Anterior cingulate cortex (tissue), 58 donors: ENCODE data around the gene CDH22.
A peak's percentile ranks its signal among the peaks of the same experiment; 100 is the strongest.

Experiments
- DNase-seq, 58 donors: peaks; one replicate each; lab custom pipeline; 2025; lab: John Stamatoyannopoulos, UW

CDH22 gene

DNA sequence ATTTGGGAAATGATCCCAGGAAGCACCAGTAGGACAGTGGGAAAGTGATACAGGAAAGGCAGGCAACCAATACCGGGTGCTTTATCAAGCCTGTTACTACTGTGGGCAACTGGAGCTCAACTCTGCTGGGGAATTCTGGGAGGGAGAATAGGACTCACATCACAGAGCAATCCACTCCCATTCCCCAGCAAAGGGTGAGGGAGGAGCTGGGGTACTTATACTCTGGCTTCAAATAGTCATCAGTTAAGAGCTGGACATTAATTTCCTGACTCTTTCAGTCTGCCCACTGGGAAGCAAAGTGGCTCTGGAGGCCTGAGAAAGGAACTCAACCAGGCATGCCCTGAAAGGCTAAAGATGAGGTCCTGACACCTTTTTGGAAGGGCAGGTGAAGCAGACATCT, 17.5 kb upstream of the CDH22 start:
- no peak for DNase-seq

DNA sequence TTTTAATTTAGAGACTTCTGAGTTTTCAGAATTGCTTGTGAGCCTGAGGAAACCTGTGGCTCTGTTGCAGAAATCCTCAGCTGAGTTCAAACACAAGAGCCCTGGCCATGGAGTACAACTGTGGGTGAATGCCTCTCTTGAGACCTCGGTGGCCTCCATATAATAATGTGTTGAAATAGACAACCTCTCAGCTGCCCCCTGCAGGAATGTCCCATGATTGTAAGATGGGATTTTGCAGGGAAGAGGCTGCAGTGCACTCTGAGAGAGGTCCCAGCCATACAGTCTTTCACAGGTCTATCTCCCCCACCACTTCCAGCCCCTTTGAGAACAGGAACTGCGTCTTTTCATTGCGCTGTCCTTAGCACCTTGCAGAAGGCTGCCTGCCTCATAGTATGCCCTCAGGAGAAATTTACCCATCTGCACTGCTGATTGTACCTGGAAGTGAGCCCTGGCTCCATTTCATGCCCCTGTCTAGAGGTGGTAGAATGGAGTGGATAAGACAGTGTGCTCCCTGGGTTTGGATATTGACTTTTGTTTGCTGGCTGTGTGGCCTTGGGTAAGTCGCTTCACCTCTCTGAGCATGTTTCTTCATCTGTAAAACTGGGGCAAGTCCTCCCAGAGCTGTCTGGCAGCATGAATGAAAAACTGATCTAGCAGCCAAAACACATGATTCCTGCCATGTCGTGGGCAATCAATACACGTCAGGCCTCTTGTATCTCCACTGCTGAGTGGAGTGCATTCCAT, 16.8 kb upstream of the CDH22 start:
- DNase-seq = no peak

DNA sequence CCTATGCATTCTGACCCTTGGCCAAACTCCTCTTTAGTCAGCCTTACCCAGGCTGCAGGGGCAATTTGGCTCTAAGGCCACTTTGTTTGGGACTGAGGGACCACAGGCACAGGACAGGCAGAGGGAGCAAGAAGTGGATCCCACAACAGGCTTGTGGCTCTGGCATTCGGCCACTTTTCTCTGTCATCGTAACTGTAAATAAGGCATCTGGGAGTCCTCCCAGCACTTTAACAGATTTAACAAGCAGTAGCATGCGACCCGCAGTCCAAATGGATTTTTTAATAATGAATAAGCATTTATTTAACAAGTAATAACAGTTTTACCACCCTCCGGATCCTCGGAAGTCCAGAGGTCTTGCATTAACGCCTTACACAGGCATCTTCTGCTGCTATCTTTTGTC, 16.1 kb upstream of the CDH22 start:
- DNase-seq = no peak

DNA sequence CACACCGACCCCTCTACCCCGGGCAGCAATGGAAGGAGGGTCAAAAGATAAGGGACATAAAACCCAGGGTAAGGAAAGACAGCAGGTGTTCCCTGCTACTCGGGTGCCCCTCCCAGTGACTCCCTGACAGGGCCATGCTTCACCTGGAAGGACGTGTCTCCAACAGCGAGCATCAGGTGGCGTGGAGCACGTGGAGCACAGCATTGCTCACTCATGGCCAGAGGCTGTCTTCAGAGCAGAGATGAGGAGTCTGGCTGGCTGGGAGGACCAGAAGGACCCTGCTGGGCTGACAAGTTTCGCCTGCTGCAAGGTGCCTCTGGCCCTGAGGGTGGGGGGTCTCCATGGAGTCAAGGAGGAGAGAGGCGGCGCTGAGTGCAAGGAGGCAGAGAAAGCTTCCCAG, 15.3 kb upstream of the CDH22 start:
- DNase-seq = no peak

DNA sequence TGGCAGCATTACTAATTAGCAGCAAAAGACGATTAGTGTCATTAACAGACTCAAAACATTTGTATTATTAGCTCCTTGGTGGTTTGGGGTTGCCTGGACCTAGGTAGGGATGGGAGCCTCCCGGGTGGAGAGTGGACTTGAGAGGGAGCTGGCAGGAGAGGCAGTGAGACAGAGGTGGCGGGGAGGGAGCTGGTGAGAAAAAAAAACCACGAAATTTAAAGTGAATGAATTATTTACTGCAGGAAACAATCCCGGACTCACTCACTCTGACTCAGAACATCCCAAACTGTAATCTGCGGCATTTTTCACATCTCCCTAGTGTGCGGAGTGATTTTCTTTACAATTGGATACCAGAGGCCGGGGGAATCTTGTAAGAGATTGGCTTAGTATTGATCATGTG, 14.3 kb upstream of the CDH22 start:
- DNase-seq = no peak

DNA sequence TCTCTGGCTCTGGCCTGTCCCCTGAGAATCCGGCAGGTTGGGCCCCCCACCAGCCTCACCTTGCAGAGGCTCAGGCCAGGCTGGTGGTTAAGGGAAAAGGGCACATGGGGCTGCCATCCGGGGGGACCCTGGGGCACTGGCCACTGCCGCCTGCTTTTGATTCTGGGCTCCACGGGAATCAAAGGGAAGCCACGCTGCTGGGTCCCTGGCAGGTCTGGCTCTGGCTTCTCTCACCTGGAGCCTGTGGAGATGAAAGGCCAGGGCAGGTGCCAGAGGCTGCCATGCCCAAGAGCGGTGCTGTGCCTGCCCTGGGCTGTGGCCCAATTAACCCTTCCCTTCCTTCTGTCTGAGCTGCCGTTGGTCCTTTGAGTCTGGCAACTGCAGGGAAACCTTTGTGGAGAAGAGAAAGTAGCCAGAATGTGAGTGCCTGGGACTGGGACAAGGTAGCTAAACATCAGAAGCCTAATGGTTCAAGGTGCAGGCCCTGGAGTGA, 9.4 kb upstream of the CDH22 start:
- no peak for DNase-seq

DNA sequence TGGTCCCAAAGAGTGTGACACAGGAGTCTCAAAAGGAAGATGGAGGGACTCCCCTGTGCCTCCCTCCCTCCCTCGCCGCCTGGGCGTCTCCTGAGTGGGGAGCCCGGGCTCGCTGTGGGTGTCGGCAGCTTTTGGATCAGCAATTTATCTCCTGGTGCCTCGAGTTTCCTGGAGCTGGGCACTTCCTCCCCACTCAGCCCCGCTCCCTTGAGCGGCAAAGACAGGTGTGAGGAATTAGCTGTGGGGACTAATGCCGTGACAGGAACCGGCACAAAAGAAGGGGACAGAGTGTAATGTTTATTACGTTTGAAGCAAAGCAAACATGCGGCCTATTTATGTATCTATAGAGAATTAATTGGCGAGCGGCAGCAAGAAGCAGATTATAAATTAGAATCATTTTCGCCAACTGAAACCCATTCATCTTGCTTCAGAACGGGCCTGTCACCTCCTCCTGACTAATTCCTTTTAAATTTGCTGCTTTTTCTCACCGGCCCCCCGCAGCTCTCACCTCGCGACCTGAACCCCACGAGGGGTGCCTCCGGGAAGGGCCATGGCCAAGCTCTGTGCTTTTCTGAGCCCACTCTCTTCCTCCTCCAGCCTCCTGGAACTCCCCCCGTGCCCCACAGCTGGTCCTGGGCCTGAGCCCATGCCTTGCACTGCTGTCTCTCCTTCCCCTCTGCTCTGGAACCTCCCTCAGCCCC, 8.8 kb upstream of the CDH22 start:
- DNase-seq = no peak

DNA sequence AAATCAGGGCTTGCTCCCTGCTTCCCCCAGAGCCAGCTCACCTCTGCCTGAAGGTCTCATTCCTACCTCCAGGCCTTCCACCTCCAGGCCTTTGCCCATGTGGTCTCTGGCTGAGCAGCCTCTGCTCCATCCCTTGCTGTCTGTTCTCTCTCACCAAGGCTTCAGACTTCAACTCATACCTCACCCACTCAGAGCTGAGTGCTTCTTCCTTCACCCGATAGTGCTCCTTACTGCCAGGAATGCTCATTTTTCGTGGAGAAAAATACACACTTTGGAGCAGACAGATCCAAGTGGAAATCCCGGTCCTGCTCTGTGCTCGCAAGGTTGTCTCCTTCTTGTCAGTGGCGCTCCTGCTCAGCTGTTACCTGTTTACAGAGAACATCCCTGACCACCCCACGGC, 7.0 kb upstream of the CDH22 start:
- no peak for DNase-seq

DNA sequence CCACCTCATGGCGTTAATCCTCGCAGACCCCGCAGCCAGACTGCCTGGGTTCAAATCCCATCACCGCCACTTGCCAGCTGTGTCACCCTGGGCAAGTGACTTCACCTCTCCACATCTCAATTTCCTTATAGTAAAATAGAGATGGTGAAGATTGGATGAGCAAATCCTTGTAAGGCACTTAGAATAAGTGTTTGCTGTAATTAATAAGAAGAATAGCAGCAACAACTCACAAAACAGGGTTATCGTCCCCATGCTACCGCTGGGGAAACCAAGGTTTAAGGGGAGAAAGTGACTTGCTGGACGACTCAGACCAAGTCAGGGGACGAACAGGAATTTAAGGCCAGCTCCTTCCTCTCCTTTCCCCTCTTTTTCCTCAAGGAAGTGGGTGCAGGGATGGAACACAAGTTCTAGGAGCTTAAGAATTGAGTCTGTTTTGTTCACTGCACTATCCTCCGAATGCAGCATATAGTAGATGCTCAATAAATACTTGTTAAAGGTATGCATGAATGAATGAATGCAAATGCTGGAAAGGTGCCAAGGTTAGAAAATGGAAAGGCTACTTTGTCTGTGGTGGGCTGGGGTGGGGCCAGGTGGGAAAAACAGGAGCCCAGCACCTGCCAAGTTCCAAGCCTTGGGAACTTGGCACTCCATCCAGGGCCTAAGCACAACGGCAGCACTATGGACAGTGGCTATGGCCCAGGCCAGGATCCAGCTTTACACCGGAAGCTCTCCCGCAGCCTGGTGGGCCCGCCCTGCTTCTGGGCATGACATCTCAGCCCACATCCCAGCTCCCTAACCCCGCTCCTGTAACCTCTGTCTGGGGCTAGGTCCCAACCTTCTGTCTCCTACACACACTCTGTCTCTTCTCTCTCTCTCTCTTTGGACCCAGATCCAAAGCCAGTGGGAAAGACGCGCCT, 4.9 kb upstream of the CDH22 start:
- DNase-seq = no peak

DNA sequence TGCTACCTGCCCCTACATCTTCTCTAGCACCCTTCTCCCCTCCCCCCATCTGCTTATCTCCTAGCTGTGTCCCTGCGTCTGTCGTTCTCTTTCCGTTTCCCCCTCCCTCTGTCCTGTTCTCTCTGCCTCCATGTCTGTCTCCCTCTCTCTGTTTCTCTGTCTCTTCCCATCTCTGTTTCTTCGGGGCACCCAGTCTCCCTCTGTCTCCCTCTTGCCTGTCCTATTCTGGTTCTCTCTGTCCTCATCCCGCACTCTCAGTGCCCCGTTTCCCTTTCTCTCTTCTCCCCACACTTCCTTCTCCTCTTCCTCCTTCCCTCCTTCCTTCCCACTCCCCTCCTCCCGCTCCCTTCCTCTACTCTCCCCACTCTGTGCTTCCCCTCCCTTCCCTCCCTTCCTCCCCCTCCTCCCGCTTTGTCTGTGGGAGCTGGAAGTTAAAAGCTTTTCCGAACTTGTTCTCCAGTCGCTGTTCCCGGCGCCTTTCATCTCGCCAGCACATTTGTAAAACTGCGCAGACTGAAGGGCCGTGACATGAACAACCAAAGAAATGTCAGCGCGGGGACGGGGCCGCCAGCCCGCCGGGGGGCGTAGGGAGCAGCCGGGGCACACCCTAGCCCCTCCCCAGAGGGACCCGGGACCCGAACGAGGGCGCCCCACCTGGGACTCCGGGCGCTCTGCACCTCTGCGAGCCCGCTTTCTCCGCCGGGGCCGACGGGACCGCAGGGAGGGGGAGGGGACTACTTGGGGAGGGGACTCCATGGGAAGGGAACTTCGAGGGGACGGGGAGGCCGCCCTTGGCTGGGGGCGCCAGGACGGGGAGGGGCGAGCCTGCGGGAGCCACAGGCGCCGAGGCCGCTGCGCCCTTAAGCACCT, 4.0 kb upstream of the CDH22 start:
- DNase-seq = peak in 1 of 58 donors; percentile 8

DNA sequence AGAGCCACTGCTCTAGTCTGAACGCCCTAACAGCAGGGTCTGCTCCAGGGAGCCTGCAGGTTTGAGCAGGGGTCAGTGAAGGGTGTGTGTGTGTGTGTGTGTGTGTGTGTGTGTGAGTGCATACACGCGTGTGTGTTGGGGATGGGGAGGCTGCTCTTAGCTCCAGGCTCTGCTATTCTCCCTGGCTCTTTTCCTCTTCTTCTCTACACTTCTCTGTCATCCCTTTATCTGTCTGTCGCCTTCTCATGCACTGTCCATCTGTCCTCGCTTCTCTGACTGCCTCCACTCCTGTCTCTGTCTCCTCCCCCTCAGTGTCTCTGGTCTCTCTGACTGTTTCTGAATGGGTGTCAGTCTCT, 3.4 kb upstream of the CDH22 start:
- no peak for DNase-seq

DNA sequence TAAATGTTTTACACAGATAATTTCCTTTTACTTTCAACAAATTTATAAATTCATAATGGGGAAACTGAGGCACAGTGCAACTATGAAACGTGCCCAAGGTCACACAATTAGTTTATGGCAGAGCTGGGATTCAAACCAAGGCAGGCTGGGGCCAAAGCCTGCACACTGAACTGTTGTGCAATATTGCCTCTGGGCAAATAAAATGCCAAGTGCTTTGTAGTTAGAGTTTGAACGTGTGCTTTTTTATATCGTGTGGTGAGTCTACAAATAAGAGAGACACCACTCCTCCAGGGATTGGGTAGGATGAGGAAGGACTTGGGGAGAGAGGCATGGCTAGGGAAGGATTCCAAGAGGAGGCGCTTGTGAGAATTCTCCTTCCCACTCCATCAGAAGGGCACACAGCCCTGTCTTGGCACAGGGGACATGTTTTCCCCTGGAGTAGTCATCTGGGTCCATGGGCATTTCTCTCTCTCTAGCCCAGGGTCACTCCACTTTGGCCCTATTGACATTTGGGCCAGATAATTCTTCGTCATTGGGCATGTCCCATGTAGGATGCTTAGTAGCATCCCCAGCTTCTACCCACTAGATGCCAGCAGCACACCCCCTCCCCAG, 2.8 kb upstream of the CDH22 start:
- DNase-seq = peak in 4 of 58 donors; percentile 7 to 26 (median 12)

DNA sequence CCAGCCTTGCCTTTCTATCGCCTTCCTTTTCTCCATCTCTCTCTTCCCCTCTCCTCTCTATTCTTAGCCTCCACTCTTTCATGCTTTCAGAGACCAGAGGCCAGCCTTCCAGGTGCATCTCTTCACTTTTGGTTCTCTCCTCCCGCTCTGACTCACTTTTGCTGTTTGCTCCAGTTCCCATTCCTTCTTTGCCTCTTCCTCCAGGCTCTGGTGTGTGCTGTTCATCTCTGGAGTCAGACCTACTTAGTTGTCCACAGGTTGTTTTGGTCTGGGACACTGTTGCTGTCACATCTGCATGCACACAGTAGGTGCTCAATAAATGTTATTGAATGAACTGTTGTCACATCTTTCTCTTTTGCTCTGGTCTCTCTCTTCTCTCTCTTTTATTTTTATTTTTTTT, 1.6 kb upstream of the CDH22 start:
- DNase-seq = no peak

DNA sequence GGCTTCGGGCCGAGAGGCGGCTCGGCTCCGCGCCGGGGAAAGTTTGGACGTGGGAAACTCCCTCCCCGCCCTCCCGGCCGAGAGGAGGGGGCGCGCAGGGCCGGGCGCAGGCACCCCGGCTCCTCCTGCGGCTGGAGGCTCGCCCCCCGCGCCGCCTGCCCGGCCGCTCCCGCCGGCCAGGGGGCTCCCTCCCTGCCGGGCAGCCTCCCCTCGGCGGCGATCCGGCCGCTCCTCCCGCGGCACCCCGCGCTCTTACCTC, 370 bp downstream of the CDH22 start:
- no peak for DNase-seq

DNA sequence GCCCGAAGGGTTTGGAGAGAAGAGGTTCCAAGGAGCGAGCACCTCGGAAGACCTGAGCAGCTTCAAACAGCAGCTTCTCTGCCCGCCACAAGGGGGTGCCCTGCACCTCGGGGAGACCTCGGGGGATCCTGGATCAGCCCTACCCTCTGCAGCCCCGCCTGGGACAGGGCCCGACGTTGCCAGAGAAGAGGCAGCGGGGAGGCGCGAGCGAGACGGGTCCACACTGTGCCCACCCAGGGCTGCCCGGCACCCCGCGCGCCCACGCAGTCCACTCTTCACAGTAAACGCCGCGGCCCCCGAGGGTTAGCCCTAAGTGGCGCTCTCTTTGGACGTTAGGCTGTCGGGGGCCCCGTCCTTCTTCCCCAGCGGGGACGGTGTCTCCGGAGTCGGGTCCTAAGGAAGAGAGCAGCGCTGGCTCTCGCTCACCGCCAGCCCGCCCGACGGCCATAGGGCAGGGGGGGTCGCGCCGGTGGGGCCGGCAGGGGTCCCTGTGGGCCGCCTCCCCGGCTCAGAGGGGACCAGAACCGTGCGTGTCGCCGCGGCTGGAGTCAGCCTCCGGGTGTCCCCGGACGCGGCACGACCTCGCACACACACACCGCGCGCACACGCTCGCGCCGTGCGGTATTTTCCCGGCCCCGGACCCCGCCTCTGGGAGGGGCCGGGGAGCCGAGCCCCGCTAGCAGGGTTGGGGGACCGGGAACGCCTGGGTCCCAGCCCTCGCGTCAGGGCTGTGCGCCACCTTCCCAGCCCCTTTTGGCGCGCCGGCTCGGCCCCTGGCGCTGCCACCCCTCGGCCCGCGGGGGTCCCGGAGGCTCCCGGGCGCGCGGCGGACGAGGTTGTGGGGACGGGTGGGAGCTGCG, 929 bp downstream of the CDH22 start:
- DNase-seq = peak in 28 of 58 donors; percentile 5 to 61 (median 17)

DNA sequence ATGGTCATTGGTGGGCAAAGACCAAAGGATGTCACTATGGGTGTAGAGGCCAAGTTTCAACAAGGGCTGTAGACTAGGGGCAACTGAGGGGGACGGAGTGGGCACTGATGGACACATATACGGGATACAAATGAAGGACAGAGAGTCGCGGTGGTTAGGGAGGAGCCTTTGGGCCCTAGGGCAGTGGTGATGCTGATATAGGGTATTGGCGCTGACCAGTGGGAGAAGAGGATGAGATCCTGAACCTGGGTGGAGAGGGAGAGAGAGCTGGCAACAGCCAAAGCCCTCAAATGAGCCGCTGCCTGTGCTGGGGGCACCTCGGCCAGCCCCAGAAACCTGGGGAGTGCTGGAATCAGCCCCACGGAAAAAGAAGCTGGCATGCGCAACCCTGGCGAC, 1.6 kb downstream of the CDH22 start:
- DNase-seq = no peak

DNA sequence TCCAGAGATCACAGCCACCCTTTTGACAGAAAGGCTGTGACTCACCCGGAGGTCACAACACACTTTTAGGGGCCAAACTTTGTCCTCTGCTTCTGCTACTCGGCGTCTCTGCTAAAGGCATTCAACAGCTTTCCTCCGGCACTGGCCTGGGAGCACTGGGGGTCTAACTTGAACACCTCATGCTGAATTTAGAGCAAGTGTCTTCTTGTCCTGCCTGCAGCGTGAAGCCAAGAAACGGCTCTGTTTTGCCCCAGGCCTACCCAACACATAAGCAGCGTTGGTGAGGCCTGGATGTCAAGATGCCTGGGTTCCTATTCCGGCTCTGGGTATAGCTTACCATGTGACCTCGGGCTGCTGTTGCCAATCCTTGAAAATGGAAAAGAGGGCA, 2.3 kb downstream of the CDH22 start:
- no peak for DNase-seq

DNA sequence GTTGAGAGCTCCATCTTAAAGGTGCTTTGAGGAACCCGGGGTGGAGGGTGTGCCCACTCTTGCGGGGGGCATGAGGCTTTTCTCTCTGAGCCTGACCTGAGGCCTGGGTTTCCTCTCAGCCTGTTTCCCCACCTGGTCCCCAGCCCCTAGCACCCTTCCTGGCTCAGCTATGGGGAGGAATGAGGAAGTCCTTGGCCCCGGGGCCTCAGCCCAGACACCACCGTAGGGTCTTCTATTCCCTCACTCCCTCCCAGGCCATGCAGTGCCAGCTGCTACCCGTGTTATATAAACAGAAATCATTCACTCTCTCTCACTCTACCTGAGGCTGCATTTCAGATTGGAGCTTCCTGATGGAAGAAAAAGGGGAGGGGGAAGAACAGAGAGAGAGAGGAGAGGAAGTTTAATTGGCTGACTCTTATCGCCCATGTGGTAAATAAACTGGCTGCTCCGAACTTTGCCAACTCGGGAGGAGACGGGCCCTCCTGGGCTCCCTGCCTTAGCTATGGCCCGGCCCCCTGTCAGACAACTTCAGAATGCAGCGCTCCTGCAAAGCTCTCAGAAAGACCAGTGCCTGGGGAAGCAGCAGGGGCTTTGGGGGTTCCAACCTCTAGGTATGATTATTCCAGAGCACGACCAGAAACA, 2.8 kb downstream of the CDH22 start:
- DNase-seq = no peak

DNA sequence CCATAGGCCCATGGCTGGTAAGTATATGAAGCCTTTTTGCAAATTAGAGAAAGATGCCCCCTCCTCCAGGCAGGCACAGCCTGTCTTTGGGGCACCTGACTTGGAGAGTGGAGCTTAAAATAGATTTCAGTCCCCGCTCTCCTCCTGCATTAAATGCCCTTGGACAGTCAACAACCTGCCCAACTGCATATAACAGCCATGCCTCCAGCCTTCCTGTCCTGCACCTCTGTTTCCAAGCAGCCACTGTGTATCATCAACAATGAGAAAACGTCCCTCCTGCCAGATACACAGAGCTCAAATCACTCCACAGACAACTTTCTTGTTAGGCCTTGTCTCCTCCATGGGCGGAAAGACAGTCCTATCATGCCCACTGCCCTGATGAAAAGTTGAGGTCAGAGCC, 3.4 kb downstream of the CDH22 start:
- DNase-seq = no peak
